Suprapubic skin (tissue), 4 donors: ENCODE data around the gene CHID1.

Experiments
- CTCF ChIP-seq, 2 donors: fragments of 200-600 bp in 1 of 2; fragments of 450-650 bp in 1 of 2; sonication (generic) in 1 of 2; IDR thresholded peaks; one replicate each; pipeline ENCODE4 v1.5.1; 2016 to 2019; ENCODE audit warnings: antibody characterized with exemption in 2 of 2, mild to moderate bottlenecking in 1 of 2, moderate library complexity in 1 of 2
- POLR2A ChIP-seq, 2 donors: fragments of 450-650 bp; IDR thresholded peaks; one replicate each; pipeline ENCODE4 v1.6.1; 2017; ENCODE audit warnings: antibody characterized with exemption in 2 of 2, mild to moderate bottlenecking in 2 of 2, moderate library complexity in 2 of 2
- POLR2AphosphoS5 ChIP-seq, 3 donors: sonication (generic); formaldehyde crosslinking; IDR thresholded peaks; one replicate each; pipeline ENCODE4 v1.6.1; 2017; ENCODE audit warnings: antibody characterized with exemption in 3 of 3

GRCh38 chr11:904380-904779 is 6.2 kb downstream of the CHID1 start:
- TF ChIP-seq CTCF (IDR thresholded peaks at IDR 0.05) (no peak), POLR2A (IDR thresholded peaks at IDR 0.05) (no peak), POLR2AphosphoS5 (IDR thresholded peaks at IDR 0.05) (no peak)
